ENCODE measurements around the gene SURF4.

DNA sequence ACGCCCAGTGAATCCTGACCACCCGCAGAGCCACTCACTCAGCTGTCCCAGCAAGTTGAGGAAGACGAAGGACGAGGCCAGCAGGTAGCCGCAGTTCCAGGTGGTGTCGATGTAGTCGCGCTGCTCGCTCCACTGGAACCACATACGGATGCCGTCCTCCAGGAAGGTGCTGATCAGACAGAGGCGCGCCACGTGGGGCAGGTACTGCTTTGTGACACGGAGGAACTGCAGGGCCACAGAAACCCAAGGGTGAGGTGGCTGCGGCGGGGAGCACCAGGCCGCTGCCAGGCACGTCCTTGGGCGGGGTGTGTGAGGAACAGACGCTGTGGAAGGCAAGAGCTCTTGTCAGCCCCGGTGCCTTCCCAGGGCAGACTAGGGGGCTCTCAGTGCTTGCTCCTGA, 8.6 kb downstream of the SURF4 start:
- TF ChIP-seq CTCF (IDR thresholded peaks at IDR 0.05; ENCODE audit: low read depth, low read length, missing input control): no peak
- no peak for TF ChIP-seq TAF1 (conservative IDR thresholded peaks at IDR 0.05)
- TF ChIP-seq YY1 (IDR thresholded peaks at IDR 0.05): no peak
- no peak for TF ChIP-seq REST (IDR thresholded peaks at IDR 0.05)
